Smooth muscle cell (in vitro differentiated cells): Measurements from ENCODE around the gene ASH1L. TPM values are rescaled to one million over a fixed set of nuclear protein-coding genes. Genes with fewer than 3 reads are reported as not detected.

Experiments used
- DNase-seq: peaks from one replicate; lab custom pipeline; 2025; ENCODE audit not compliant: unreplicated experiment; lab: John Stamatoyannopoulos, UW
- H2AFZ ChIP-seq: fragments of 200-600 bp; sonication (generic); 2 replicates; pipeline ENCODE4 v1.6.0; 2016; ENCODE audit warnings: antibody characterized with exemption, low read depth, mild to moderate bottlenecking
- H3F3A ChIP-seq: fragments of 200-600 bp; sonication (generic); 2 replicates; pipeline ENCODE4 v1.6.0; 2017; ENCODE audit warnings: antibody characterized with exemption, low read depth
- H3K27ac ChIP-seq: fragments of 200-600 bp; sonication (generic); 2 replicates; pipeline ENCODE4 v1.5.1; 2016; ENCODE audit warnings: low read depth, mild to moderate bottlenecking
- H3K27me3 ChIP-seq: fragments of 200-600 bp; sonication (generic); 2 replicates; pipeline ENCODE4 v1.6.1; 2016; ENCODE audit warnings: low read depth, mild to moderate bottlenecking
- H3K36me3 ChIP-seq: fragments of 200-600 bp; sonication (generic); 2 replicates; pipeline ENCODE4 v1.5.1; 2016; ENCODE audit warnings: low read depth
- H3K4me1 ChIP-seq: fragments of 200-600 bp; sonication (generic); 2 replicates; pipeline ENCODE4 v1.5.1; 2016; ENCODE audit warnings: low read depth
- H3K4me2 ChIP-seq: fragments of 200-600 bp; sonication (generic); 2 replicates; pipeline ENCODE4 v1.6.0; 2016; ENCODE audit warnings: mild to moderate bottlenecking
- H3K4me3 ChIP-seq: fragments of 200-600 bp; sonication (generic); 2 replicates; pipeline ENCODE4 v1.5.1; 2016; ENCODE audit warnings: mild to moderate bottlenecking
- H3K79me2 ChIP-seq: fragments of 200-600 bp; sonication (generic); 2 replicates; pipeline ENCODE4 v1.6.0; 2016; ENCODE audit warnings: low read depth, mild to moderate bottlenecking
- H3K9ac ChIP-seq: fragments of 200-600 bp; sonication (generic); 2 replicates; pipeline ENCODE4 v1.6.0; 2016; ENCODE audit warnings: low read depth
- H3K9me3 ChIP-seq: fragments of 200-600 bp; sonication (generic); replicated peaks from 2 replicates; pipeline ENCODE4 v1.5.1; 2016; ENCODE audit warnings: low read depth
- H4K20me1 ChIP-seq: fragments of 200-600 bp; sonication (generic); 2 replicates; pipeline ENCODE4 v1.6.0; 2016; ENCODE audit warnings: low read depth
- WGBS: methylation state at CpG from one replicate; pipeline ENCODE4 v1.1.7; 2016; ENCODE audit warnings: low lambda C conversion rate; 5-methylcytosine and 5-hydroxymethylcytosine counted together
- polyA plus RNA-seq: library from polyadenylated mRNA; unstranded; fragments of >200 nt; fragmentation: Nextera tagmentation; extraction: Ambion mirVana; gene quantifications from 2 replicates; pipeline ENCODE4 v1.2.1, GENCODE V29; 2016
- total RNA-seq: library from RNA; depleted of rRNA; stranded (reverse); fragments of >200 nt; gene quantifications from 2 replicates; pipeline ENCODE4 v1.2.3, GENCODE V29; 2014
- TF ChIP-seq, protein P1 (sequence below): fragments of 200-600 bp; sonication (generic); IDR thresholded peaks from 2 replicates; pipeline ENCODE4 v1.5.1; 2017; ENCODE audit warnings: borderline replicate concordance, mild to moderate bottlenecking, antibody characterized with exemption; ENCODE audit not compliant: insufficient read depth, poor library complexity, severe bottlenecking

ASH1L gene
- total and polyA plus RNA-seq, 2 experiments from 2014 or later, result 9.2 to 38.7 TPM

DNA sequence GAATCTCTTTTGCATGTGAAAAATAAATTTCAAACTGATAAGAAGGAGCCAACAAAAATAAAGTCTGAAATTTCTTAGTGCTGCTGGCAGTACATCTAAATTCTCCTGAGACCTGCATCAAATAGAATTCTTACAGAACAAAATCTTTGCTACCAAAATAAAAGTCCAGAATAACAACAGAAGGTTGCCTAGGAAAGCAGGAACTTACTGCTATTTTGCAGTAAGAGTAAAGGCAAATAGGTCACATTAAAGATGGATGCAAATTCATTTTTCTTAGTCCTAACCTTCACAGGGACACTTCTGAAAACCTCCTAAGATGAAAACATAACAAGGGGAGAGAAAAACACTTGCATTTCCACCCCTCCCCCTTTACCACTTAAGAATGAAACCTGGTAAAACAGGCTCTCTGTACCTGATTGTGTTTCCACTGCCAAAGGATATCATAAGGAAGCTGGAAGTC lies 182.9 kb downstream of the ASH1L start:
- Histone ChIP-seq H3K4me1 (no peaks in the 10 kb centered on the region), H3K79me2 (no peaks in the 10 kb centered on the region), H2AFZ (no peak overlapping the region), H3K27me3 (no peaks in the 10 kb centered on the region), H3F3A (no peaks in the 10 kb centered on the region), H3K27ac (no peak overlapping the region), H3K4me2 (no peak overlapping the region), H3K9me3 (no peaks in the 10 kb centered on the region), H3K36me3 (peaks cover 14% of the 10 kb centered on the region), H4K20me1 (no peaks in the 10 kb centered on the region), H3K4me3 (no peak overlapping the region), H3K9ac (no peak overlapping the region)
- TF ChIP-seq, protein P1, sequence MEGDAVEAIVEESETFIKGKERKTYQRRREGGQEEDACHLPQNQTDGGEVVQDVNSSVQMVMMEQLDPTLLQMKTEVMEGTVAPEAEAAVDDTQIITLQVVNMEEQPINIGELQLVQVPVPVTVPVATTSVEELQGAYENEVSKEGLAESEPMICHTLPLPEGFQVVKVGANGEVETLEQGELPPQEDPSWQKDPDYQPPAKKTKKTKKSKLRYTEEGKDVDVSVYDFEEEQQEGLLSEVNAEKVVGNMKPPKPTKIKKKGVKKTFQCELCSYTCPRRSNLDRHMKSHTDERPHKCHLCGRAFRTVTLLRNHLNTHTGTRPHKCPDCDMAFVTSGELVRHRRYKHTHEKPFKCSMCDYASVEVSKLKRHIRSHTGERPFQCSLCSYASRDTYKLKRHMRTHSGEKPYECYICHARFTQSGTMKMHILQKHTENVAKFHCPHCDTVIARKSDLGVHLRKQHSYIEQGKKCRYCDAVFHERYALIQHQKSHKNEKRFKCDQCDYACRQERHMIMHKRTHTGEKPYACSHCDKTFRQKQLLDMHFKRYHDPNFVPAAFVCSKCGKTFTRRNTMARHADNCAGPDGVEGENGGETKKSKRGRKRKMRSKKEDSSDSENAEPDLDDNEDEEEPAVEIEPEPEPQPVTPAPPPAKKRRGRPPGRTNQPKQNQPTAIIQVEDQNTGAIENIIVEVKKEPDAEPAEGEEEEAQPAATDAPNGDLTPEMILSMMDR, result no peak
- DNase-seq, result no peak

DNA sequence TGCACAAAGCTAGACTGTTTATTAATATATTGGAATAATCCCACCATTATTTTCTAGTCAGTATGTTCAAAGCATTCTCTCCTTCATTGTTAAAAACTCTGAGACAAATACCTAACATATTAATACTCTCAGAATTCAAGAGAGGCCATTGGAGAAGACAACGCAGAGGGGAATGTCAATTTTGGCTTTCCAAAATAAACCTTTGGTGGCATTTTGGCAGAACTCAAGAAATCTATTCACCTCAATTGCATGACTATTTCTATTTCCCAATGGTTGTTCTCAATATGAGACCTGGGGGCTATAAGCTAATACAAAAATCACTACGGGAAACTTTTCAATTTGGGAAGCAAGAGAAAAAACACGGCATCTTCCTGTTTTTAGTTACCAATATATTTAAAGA lies 183.4 kb downstream of the ASH1L start:
- Histone ChIP-seq H3F3A (no peaks in the 10 kb centered on the region), H3K4me3 (no peak overlapping the region), H3K36me3 (peaks cover 14% of the 10 kb centered on the region), H4K20me1 (no peaks in the 10 kb centered on the region), H3K27ac (no peak overlapping the region), H3K9ac (no peak overlapping the region), H3K27me3 (no peaks in the 10 kb centered on the region), H3K9me3 (no peaks in the 10 kb centered on the region), H3K79me2 (no peaks in the 10 kb centered on the region), H3K4me2 (no peak overlapping the region), H2AFZ (no peak overlapping the region), H3K4me1 (no peaks in the 10 kb centered on the region)
- WGBS, result 97% methylated on average over 3 of the region's 3 CpGs
- no peak for DNase-seq
- TF ChIP-seq, protein P1, result no peak

DNA sequence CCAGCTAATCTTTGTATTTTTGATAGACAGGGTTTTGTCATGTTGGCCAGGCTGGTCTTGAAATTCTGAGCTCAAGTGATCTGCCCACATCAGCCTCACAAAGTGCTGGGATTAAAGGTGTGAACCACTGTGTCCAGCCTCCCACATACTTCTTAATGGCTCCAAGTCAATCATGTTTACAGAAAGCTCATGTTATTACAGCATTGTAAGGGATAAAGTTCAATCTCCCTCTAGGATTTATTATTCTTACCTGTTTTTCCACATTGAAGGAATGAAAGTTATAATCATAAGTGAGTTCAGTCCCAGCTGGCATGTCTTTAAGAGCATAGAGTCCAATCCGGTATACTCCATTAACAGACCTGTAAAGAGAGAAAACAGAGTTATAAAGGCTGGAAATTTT lies 202.6 kb downstream of the ASH1L start:
- Histone ChIP-seq H3K4me3 (no peak overlapping the region), H3K9ac (no peak overlapping the region), H3K79me2 (no peaks in the 10 kb centered on the region), H3K4me2 (no peak overlapping the region), H3K27ac (no peak overlapping the region), H3K4me1 (no peaks in the 10 kb centered on the region), H2AFZ (no peak overlapping the region), H4K20me1 (no peaks in the 10 kb centered on the region), H3K27me3 (no peaks in the 10 kb centered on the region), H3K36me3 (peaks cover 22% of the 10 kb centered on the region), H3K9me3 (no peaks in the 10 kb centered on the region), H3F3A (no peaks in the 10 kb centered on the region)
- no peak for DNase-seq
- TF ChIP-seq, protein P1, result no peak
- WGBS, result 100% methylated on average over 1 of the region's 1 CpG

DNA sequence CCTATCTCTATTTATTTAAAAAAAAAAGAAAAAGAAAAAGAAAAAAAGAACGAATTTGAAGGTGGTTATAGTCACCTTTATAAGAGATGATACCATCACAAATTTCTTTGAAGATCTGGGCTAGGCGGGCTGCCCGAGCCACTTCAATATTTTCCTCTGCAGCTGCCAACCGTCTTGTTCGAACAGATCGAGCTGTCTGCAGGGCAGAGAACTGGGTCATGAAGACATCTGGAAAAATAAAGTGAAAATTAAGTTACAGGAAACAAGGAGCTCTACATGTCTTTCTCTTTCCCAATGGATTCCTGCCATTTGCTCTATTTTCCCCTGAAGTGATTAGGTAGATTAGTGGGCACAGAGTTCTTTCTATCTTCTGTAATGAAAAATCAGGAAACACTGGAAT lies 210.0 kb downstream of the ASH1L start:
- H3K27me3 ChIP-seq, result no peaks in the 10 kb centered on the region
- H3K4me3 ChIP-seq, result no peak overlapping the region
- WGBS, result 98% methylated on average over 6 of the region's 6 CpGs
- no peak overlapping the region for H2AFZ ChIP-seq
- H4K20me1 ChIP-seq, result no peaks in the 10 kb centered on the region
- no peak overlapping the region for H3K4me2 ChIP-seq
- TF ChIP-seq, protein P1, result no peak
- H3K27ac ChIP-seq, result no peak overlapping the region
- no peaks in the 10 kb centered on the region for H3F3A ChIP-seq
- H3K36me3 ChIP-seq, result peaks cover 44% of the 10 kb centered on the region
- H3K79me2 ChIP-seq, result no peaks in the 10 kb centered on the region
- no peaks in the 10 kb centered on the region for H3K9me3 ChIP-seq
- H3K9ac ChIP-seq, result no peak overlapping the region
- no peak for DNase-seq
- H3K4me1 ChIP-seq, result no peaks in the 10 kb centered on the region
